GM12891 (cell line): ENCODE results near the gene ATXN7L2.

Experiments used
- DNase-seq: peaks from one replicate; pipeline ENCODE4 v3.0.0; 2011; ENCODE audit warnings: low spot score; ENCODE audit not compliant: insufficient read length
- FAIRE-seq: peaks from 2 replicates; lab custom pipeline; 2011; peaks lifted over from hg19 to GRCh38; lab: Jason Lieb, UNC
- PAX5 ChIP-seq: IDR thresholded peaks from 2 replicates; pipeline ENCODE4 v1.6.1; 2011; ENCODE audit warnings: low read length, moderate library complexity, mild to moderate bottlenecking; ENCODE audit not compliant: insufficient read depth, severe bottlenecking
- POLR2A ChIP-seq: IDR thresholded peaks from 2 replicates; pipeline ENCODE4 v1.6.1; 2011; ENCODE audit warnings: low read depth, low read length, control low read depth
- POLR2AphosphoS5 ChIP-seq: IDR thresholded peaks from 2 replicates; pipeline ENCODE4 v1.6.1; 2011; ENCODE audit warnings: low read depth, low read length, control low read depth
- POU2F2 ChIP-seq: IDR thresholded peaks from 2 replicates; pipeline ENCODE4 v1.6.1; 2011; ENCODE audit warnings: low read depth, mild to moderate bottlenecking, control low read depth, low read length, moderate library complexity
- SPI1 ChIP-seq: IDR thresholded peaks from 2 replicates; pipeline ENCODE4 v1.6.1; 2011; ENCODE audit warnings: low read depth, low read length, control low read depth
- TAF1 ChIP-seq: IDR thresholded peaks from 2 replicates; pipeline ENCODE4 v1.6.1; 2011; ENCODE audit warnings: low read depth, low read length, control low read depth

ATXN7L2 gene

GRCh38 chr1:109497449-109498160 is 13.9 kb downstream of the ATXN7L2 start:
- no peak for FAIRE-seq
- TF ChIP-seq SPI1, result no peak
- no peak for TF ChIP-seq TAF1
- TF ChIP-seq POLR2AphosphoS5, result no peak
- no peak for TF ChIP-seq POU2F2
- TF ChIP-seq POLR2A, result no peak
- TF ChIP-seq PAX5, result no peak
- DNase-seq, result no peak

- no peak for FAIRE-seq
- no peak for DNase-seq
- TF ChIP-seq POU2F2, result no peak
- TF ChIP-seq TAF1, result no peak
- TF ChIP-seq SPI1, result no peak
- no peak for TF ChIP-seq PAX5
- no peak for TF ChIP-seq POLR2AphosphoS5
- TF ChIP-seq POLR2A, result no peak
Observed at GRCh38 chr1:109498161-109498801, 14.6 kb downstream of the ATXN7L2 start.

GRCh38 chr1:109499081-109499480 is 15.4 kb downstream of the ATXN7L2 start:
- no peak for DNase-seq
- no peak for TF ChIP-seq POLR2AphosphoS5
- no peak for TF ChIP-seq TAF1
- FAIRE-seq, result no peak

GRCh38 chr1:109499661-109500536 is 16.2 kb downstream of the ATXN7L2 start:
- DNase-seq (no peak), FAIRE-seq (no peak)
- no peak for TF ChIP-seq SPI1
- no peak for TF ChIP-seq TAF1
- no peak for TF ChIP-seq PAX5
- TF ChIP-seq POLR2A, result no peak
- TF ChIP-seq POU2F2, result no peak
- TF ChIP-seq POLR2AphosphoS5, result no peak

- FAIRE-seq (no peak), DNase-seq (no peak)
- no peak for TF ChIP-seq POLR2A
- TF ChIP-seq POLR2AphosphoS5, result no peak
- no peak for TF ChIP-seq SPI1
- no peak for TF ChIP-seq POU2F2
- TF ChIP-seq PAX5, result no peak
- no peak for TF ChIP-seq TAF1
Observed at GRCh38 chr1:109500941-109501381, 17.3 kb downstream of the ATXN7L2 start.

- FAIRE-seq (no peak), DNase-seq (no peak)
- no peak for TF ChIP-seq PAX5
- TF ChIP-seq POLR2A, result 0 out of 2 replicates have a peak, but pooled peaks have one; percentile 23
Observed at GRCh38 chr1:109501644-109502363, 18.1 kb downstream of the ATXN7L2 start.

- no peak for DNase-seq
- TF ChIP-seq SPI1 (no peak), TAF1 (no peak)
- FAIRE-seq, result no peak
Observed at GRCh38 chr1:109502364-109502851, 18.7 kb downstream of the ATXN7L2 start.

GRCh38 chr1:109503935-109504334 is 20.2 kb downstream of the ATXN7L2 start:
- no peak for TF ChIP-seq POU2F2
- no peak for TF ChIP-seq PAX5
- no peak for TF ChIP-seq POLR2AphosphoS5
- TF ChIP-seq SPI1, result no peak
- no peak for TF ChIP-seq POLR2A
- TF ChIP-seq TAF1, result no peak
- DNase-seq, result no peak
- no peak for FAIRE-seq

- no peak for DNase-seq
- TF ChIP-seq POU2F2, result no peak
- TF ChIP-seq POLR2AphosphoS5, result no peak
- no peak for TF ChIP-seq TAF1
- no peak for TF ChIP-seq POLR2A
- TF ChIP-seq SPI1, result no peak
- no peak for TF ChIP-seq PAX5
- FAIRE-seq, result no peak
Observed at GRCh38 chr1:109504974-109505373, 21.3 kb downstream of the ATXN7L2 start.
